OCI-LY7 (cell line): ENCODE measurements around the gene ELL. TPM values are rescaled to one million over a fixed set of nuclear protein-coding genes. Genes with fewer than 3 reads are reported as not detected.

Experiments used
- BruUV-seq: library from RNA; stranded (reverse); fragments of 400-500 nt; replicated peaks from 2 replicates; lab custom pipeline; 2021; lab: Mats Ljungman, UMichigan
- CTCF ChIA-PET: fragments of 300-600 bp; sonication (Branson Sonifier 250); formaldehyde crosslinking; loops from one replicate; lab custom pipeline; 2022; ENCODE audit warnings: antibody characterized with exemption; ENCODE audit not compliant: unreplicated experiment; lab: Charles Lee
- POLR2A ChIA-PET: fragments of 300-600 bp; sonication (Branson Sonifier 250); formaldehyde crosslinking; loops from one replicate; lab custom pipeline; 2022; ENCODE audit warnings: antibody characterized with exemption; lab: Charles Lee
- DNase-seq: peaks from one replicate; pipeline ENCODE4 v3.0.0-alpha.2; 2015; ENCODE audit warnings: low spot score
- H2AFZ ChIP-seq: fragments of 200-600 bp; sonication (generic), shearing (Covaris generic); 2 replicates; pipeline ENCODE4 v1.6.1; 2014; ENCODE audit warnings: mild to moderate bottlenecking, antibody characterized with exemption, low read length, moderate library complexity
- H3K27ac ChIP-seq: fragments of 200-600 bp; sonication (generic); 2 replicates; pipeline ENCODE4 v1.5.1; 2014; ENCODE audit warnings: mixed run types, low read depth, mild to moderate bottlenecking, moderate library complexity, low read length, inconsistent platforms; ENCODE audit not compliant: poor library complexity, severe bottlenecking
- H3K36me3 ChIP-seq: fragments of 200-600 bp; sonication (generic); 2 replicates; pipeline ENCODE4 v1.6.1; 2014; ENCODE audit warnings: mild to moderate bottlenecking, antibody characterized with exemption, low read length, moderate library complexity, mixed read lengths; ENCODE audit not compliant: insufficient read depth
- H3K4me1 ChIP-seq: fragments of 200-600 bp; sonication (generic); 2 replicates; pipeline ENCODE4 v1.5.1; 2014; ENCODE audit warnings: mild to moderate bottlenecking, low read length; ENCODE audit not compliant: insufficient read depth, poor library complexity, severe bottlenecking
- H3K4me2 ChIP-seq: fragments of 200-600 bp; sonication (generic); 2 replicates; pipeline ENCODE4 v1.6.1; 2014; ENCODE audit warnings: mild to moderate bottlenecking, low read length
- H3K4me3 ChIP-seq: fragments of 200-600 bp; sonication (generic); 2 replicates; pipeline ENCODE4 v1.5.1; 2014; ENCODE audit warnings: mild to moderate bottlenecking, low read depth, low read length; ENCODE audit not compliant: poor library complexity, severe bottlenecking
- H3K79me2 ChIP-seq: fragments of 200-600 bp; sonication (generic); 2 replicates; pipeline ENCODE4 v1.6.1; 2016; ENCODE audit warnings: low read depth, mild to moderate bottlenecking, low read length, moderate library complexity, mixed read lengths; ENCODE audit not compliant: insufficient read depth
- H3K9me2 ChIP-seq: fragments of 200-600 bp; sonication (generic); 2 replicates; pipeline ENCODE4 v1.6.1; 2016; ENCODE audit warnings: mild to moderate bottlenecking, low read length, mixed read lengths; ENCODE audit not compliant: insufficient read depth
- H3K9me3 ChIP-seq: fragments of 200-600 bp; sonication (generic); 2 replicates; pipeline ENCODE4 v1.6.1; 2014; ENCODE audit warnings: mild to moderate bottlenecking, mixed run types, low read length, mixed read lengths
- H4K20me1 ChIP-seq: fragments of 200-600 bp; sonication (generic); 2 replicates; pipeline ENCODE4 v1.6.1; 2014; ENCODE audit warnings: mild to moderate bottlenecking, antibody characterized with exemption, low read length, moderate library complexity, mixed read lengths; ENCODE audit not compliant: insufficient read depth
- CTCF ChIP-seq: fragments of 200-600 bp; sonication (generic); conservative IDR thresholded peaks from 2 replicates; pipeline ENCODE4 v1.5.1; 2014; ENCODE audit warnings: mild to moderate bottlenecking, antibody characterized with exemption, low read length, moderate library complexity, mixed read lengths
- EZH2phosphoT487 ChIP-seq: fragments of 200-600 bp; sonication (generic); IDR thresholded peaks from 2 replicates; pipeline ENCODE4 v1.6.1; 2018; ENCODE audit warnings: low read depth, borderline replicate concordance, mild to moderate bottlenecking, mixed run types, antibody characterized with exemption, low read length, moderate library complexity, mixed read lengths
- intact Hi-C: fragments of 100-400 bp; cut with micrococcal nuclease; formaldehyde crosslinking; loops from one replicate; pipeline ENCODE4 v1.10.0; 2022; ENCODE audit not compliant: unreplicated experiment
- total RNA-seq, 2 experiments: library from RNA; depleted of rRNA in 1 of 2; stranded (reverse); fragments of >200 nt in 1 of 2; shearing (Covaris generic) in 1 of 2; gene quantifications; 2 replicates each; pipeline ENCODE4 v1.2.3, GENCODE V29; 2014 to 2022

ELL gene
- total RNA-seq, 2 experiments from 2014 or later: 14.4 to 24.6 TPM

GRCh38 chr19:18491995-18492953 is 29.6 kb downstream of the ELL start:
- BruUV-seq: no TSS peak
- Histone ChIP-seq H3K27ac (no peak overlapping the region), H3K4me2 (no peak overlapping the region), H3K4me3 (no peak overlapping the region), H3K9me2 (no peaks in the 10 kb centered on the region), H3K4me1 (peaks cover 9% of the 10 kb centered on the region), H3K79me2 (peaks cover 7% of the 10 kb centered on the region; the same call in 1 of the 2 replicates), H3K9me3 (no peaks in the 10 kb centered on the region), H4K20me1 (no peaks in the 10 kb centered on the region; the same call in 1 of the 2 replicates), H2AFZ (no peak overlapping the region), H3K36me3 (no peaks in the 10 kb centered on the region)
- intact Hi-C loops: no loop called here
- TF ChIP-seq EZH2phosphoT487: no peak
- CTCF ChIA-PET: no interaction called here
- POLR2A ChIA-PET: no interaction called here
- DNase-seq: no peak

GRCh38 chr19:18490728-18491127 is 31.1 kb downstream of the ELL start:
- no peak overlapping the region for H3K27ac ChIP-seq
- no TSS peak for BruUV-seq
- no peak overlapping the region for H3K4me3 ChIP-seq
- no peaks in the 10 kb centered on the region for H3K4me1 ChIP-seq
- ChIA-PET POLR2A (interaction anchor here (0.6 kb wide), 1 partner anchor 69 kb away, joined by 6 read pairs; no protein-coding TSS in a partner anchor), CTCF (no interaction called here)
- no peak for DNase-seq
- intact Hi-C loops: no loop called here
- H3K9me2 ChIP-seq: no peaks in the 10 kb centered on the region
- TF ChIP-seq EZH2phosphoT487 (no peak), CTCF (no peak)
- H3K4me2 ChIP-seq: no peak overlapping the region
- H3K79me2 ChIP-seq: no peaks in the 10 kb centered on the region
- H4K20me1 ChIP-seq: no peaks in the 10 kb centered on the region; the same call in 1 of the 2 replicates
- H3K9me3 ChIP-seq: no peaks in the 10 kb centered on the region
- no peak overlapping the region for H2AFZ ChIP-seq
- H3K36me3 ChIP-seq: no peaks in the 10 kb centered on the region

- no TSS peak for BruUV-seq
- H3K4me2 ChIP-seq: no peak overlapping the region
- no peak overlapping the region for H2AFZ ChIP-seq
- H3K9me3 ChIP-seq: no peaks in the 10 kb centered on the region
- no peak for DNase-seq
- intact Hi-C loops: no loop called here
- no peak overlapping the region for H3K4me3 ChIP-seq
- H3K27ac ChIP-seq: no peak overlapping the region
- H3K4me1 ChIP-seq: no peaks in the 10 kb centered on the region
- POLR2A ChIA-PET: no interaction called here
- CTCF ChIA-PET: no interaction called here
- TF ChIP-seq EZH2phosphoT487 (no peak), CTCF (no peak)
- H4K20me1 ChIP-seq: no peaks in the 10 kb centered on the region; the same call in 1 of the 2 replicates
- no peaks in the 10 kb centered on the region for H3K9me2 ChIP-seq
- no peaks in the 10 kb centered on the region for H3K79me2 ChIP-seq
- no peaks in the 10 kb centered on the region for H3K36me3 ChIP-seq
Observed at GRCh38 chr19:18489627-18490184, 32.2 kb downstream of the ELL start.
